ENCODE measurements around the gene FITM2. TPM values are rescaled to one million over a fixed set of nuclear protein-coding genes. Genes with fewer than 3 reads are reported as not detected.

Gene FITM2
- total and polyA plus RNA-seq, 2 donors (not counting 3 experiments of a cell fraction or from before 2014, with no cell fraction given), result 4.4 to 7.7 TPM

DNA sequence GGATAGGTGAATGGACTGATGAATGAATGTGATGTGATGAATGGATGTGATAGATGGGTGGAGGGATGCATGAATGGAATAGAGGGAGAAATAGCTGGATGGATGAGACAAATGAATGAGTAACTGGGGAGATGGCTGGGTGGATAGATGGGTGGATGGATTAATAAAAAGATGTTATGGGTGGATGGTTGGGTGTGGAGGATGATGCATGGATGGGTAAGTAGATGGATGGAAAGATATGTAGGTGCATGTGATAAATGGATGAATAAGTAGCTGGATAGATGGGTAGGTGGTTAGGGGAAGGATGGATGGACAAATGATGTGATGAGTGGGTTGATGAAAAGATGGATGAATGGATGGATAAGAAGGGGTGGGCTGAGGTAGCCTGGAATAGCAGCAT, 49.2 kb upstream of the FITM2 start:
- dilution Hi-C loops (cut with MboI; ENCODE audit: extremely low pct_ligation_motif_present, low sequenced_read_pairs), result no loop called here
- H3K79me2 ChIP-seq (ENCODE audit: control insufficient read depth, insufficient read depth, low read length), result no peaks in the 10 kb centered on the region
- no peak for TF ChIP-seq GATA2 (IDR thresholded peaks at IDR 0.05; ENCODE audit: insufficient read depth, insufficient read length, low read depth, low read length)
- no peaks in the 10 kb centered on the region for H3K36me3 ChIP-seq (ENCODE audit: control insufficient read depth in 2 of 2, extremely low read depth in 1 of 2, insufficient read depth in 2 of 2, low read length in 2 of 2)
- H3K9ac ChIP-seq (replicated peaks; ENCODE audit: extremely low read depth, insufficient read depth, low read length), result no peak overlapping the region
- no TSS peak for BruUV-seq (replicated peaks)
- no peaks in the 10 kb centered on the region for H3K27me3 ChIP-seq (ENCODE audit: control insufficient read depth in 2 of 2, insufficient read depth in 2 of 2, low read length in 2 of 2)
- DNase-seq (ENCODE audit: low read depth, low spot score) (no peak), FAIRE-seq (no peak)
- no peaks in the 10 kb centered on the region for H3K9me1 ChIP-seq (replicated peaks; ENCODE audit: control insufficient read depth, extremely low read depth, insufficient read depth, low read length)
- no peaks in the 10 kb centered on the region for H3K9me3 ChIP-seq (replicated peaks; ENCODE audit: control insufficient read depth, insufficient read depth, low read length)
- no peaks in the 10 kb centered on the region for H3K4me1 ChIP-seq (ENCODE audit: control insufficient read depth, extremely low read depth, insufficient read depth, low read length)
- CTCF ChIA-PET, result interaction anchor here (1.0 kb wide), 2 partner anchors 50 to 244 kb away, joined by 3 read pairs; partner anchors contain the start of gene FITM2
- no peak overlapping the region for H2AFZ ChIP-seq (ENCODE audit: low read depth, low read length)
- POLR2A ChIA-PET, result no interaction called here
- no peak overlapping the region for H3K4me3 ChIP-seq (replicated peaks in 1 of 3; ENCODE audit: insufficient read depth in 1 of 3, low read depth in 1 of 3, low read length in 3 of 3)
- H3K27ac ChIP-seq (ENCODE audit: insufficient read depth, low read depth, low read length), result no peak overlapping the region
- no peaks in the 10 kb centered on the region for H4K20me1 ChIP-seq (replicated peaks; ENCODE audit: control insufficient read depth, extremely low read depth, insufficient read depth, low read length)
- no peak overlapping the region for H3K4me2 ChIP-seq (ENCODE audit: insufficient read depth, low read length)
- intact Hi-C loops (cut with micrococcal nuclease), result no loop called here

DNA sequence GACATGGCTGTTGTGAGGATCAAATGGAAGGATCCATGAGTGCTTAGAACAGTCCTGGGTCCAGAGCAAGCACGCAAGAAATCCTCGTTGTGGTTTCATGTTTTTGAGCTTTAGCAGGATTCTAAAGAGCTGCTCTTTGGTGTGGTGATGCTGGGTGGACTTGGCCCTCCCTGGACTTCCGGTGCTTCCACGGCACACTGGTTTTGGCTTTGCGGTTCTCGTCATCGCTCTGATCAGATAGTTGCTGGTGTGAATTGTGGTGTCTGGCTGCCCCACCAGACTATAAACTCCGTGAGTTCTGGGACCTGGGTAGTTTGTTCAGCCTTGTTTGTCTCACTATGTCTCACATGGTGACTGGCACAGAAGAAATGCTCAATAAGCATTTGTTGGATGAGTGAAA, 47.8 kb upstream of the FITM2 start:
- Histone ChIP-seq H3K9me3 (replicated peaks; ENCODE audit: control insufficient read depth, insufficient read depth, low read length) (no peaks in the 10 kb centered on the region), H3K4me1 (ENCODE audit: control insufficient read depth, extremely low read depth, insufficient read depth, low read length) (no peaks in the 10 kb centered on the region), H2AFZ (ENCODE audit: low read depth, low read length) (no peak overlapping the region), H3K4me3 (replicated peaks in 1 of 3; ENCODE audit: insufficient read depth in 1 of 3, low read depth in 1 of 3, low read length in 3 of 3) (no peak overlapping the region), H3K4me2 (ENCODE audit: insufficient read depth, low read length) (no peak overlapping the region), H4K20me1 (replicated peaks; ENCODE audit: control insufficient read depth, extremely low read depth, insufficient read depth, low read length) (no peaks in the 10 kb centered on the region), H3K27me3 (ENCODE audit: control insufficient read depth in 2 of 2, insufficient read depth in 2 of 2, low read length in 2 of 2) (no peaks in the 10 kb centered on the region), H3K9ac (replicated peaks; ENCODE audit: extremely low read depth, insufficient read depth, low read length) (no peak overlapping the region), H3K9me1 (replicated peaks; ENCODE audit: control insufficient read depth, extremely low read depth, insufficient read depth, low read length) (no peaks in the 10 kb centered on the region), H3K27ac (ENCODE audit: insufficient read depth, low read depth, low read length) (no peak overlapping the region), H3K79me2 (ENCODE audit: control insufficient read depth, insufficient read depth, low read length) (no peaks in the 10 kb centered on the region), H3K36me3 (ENCODE audit: control insufficient read depth in 2 of 2, extremely low read depth in 1 of 2, insufficient read depth in 2 of 2, low read length in 2 of 2) (no peaks in the 10 kb centered on the region)
- intact Hi-C loops (cut with micrococcal nuclease) (no loop called here), dilution Hi-C loops (cut with MboI; ENCODE audit: extremely low pct_ligation_motif_present, low sequenced_read_pairs) (no loop called here)
- no TSS peak for BruUV-seq (replicated peaks)
- DNase-seq (ENCODE audit: low read depth, low spot score) (no peak), FAIRE-seq (no peak)
- POLR2A ChIA-PET, result no interaction called here
- CTCF ChIA-PET, result interaction anchor here (1.0 kb wide), 1 partner anchor 25 kb away, joined by 3 read pairs; no protein-coding TSS in a partner anchor
- TF ChIP-seq FOS (IDR thresholded peaks at IDR 0.05; ENCODE audit: borderline replicate concordance, insufficient read depth, low read length), result no peak
- TF ChIP-seq GATA2 (IDR thresholded peaks at IDR 0.05; ENCODE audit: insufficient read depth, insufficient read length, low read depth, low read length), result no peak
- no peak for TF ChIP-seq POLR2A (IDR thresholded peaks at IDR 0.05; ENCODE audit: low read depth, low read length)
